Measurements from ENCODE around the gene NF1.
A peak's percentile ranks its signal among the peaks of the same experiment; 100 is the strongest.
"Not testable (repeated sequence)": the region's sequence is repeated elsewhere in the genome, so short reads cannot be mapped to it uniquely, and the experiment has no call there.

NF1 gene

DNA sequence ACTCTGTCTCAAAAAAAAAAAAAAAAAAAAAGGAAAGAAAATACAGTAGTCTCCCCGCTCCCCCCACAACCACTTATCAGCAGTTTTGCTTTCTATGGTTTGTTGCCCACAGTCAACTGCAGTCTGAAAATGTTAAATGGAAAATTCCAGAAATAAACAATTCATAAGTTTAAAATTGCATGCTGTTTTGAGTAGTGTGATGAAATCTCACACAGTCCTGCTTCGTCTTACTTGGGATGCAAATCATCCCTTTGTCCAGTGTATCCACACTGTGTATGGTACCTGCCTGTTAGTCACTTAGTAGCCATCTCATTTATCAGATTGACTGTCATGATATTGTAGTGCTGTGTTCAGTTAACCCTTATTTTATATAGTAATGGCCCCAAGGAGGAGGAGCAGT is 41.5 kb downstream of the NF1 start:
- DNase-seq: no peak

DNA sequence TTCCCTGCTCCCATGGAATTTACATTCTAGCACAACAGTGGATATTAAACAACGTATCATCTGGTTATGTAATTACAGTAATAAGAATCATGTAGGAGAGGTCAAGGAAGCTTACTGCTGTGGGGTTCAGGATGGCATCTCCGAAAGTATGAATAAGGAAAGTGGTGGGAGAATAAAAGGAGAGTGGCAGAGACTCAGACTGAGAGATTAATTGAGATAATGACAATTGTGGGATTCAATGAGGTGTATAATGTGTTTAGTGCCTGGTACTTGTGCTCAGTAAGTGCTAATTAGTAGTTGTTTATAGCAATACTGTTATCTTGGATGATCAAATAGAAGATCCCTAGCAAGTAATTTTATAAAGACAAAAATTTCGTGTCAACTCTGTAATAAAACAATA is 45.3 kb downstream of the NF1 start:
- no peak for DNase-seq

DNA sequence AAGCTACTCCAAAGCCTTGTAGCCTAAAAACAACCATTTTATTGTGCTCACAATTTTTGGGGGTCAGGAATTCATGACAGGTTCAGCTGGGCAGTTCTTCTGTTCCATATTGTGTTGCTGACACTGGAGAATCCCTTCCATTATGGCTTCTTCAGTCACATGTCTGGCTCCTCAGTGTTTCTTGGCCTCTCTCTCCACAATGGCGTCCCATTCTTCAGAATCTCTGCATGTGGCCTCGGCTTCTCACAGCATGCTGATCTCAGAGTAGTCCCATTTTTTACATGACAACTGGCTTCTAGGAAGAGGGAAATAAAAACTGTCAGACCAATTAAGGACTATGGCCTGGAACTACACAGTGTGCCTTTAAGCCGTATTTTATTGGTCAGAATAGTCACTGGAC is 49.7 kb downstream of the NF1 start:
- DNase-seq: no peak

DNA sequence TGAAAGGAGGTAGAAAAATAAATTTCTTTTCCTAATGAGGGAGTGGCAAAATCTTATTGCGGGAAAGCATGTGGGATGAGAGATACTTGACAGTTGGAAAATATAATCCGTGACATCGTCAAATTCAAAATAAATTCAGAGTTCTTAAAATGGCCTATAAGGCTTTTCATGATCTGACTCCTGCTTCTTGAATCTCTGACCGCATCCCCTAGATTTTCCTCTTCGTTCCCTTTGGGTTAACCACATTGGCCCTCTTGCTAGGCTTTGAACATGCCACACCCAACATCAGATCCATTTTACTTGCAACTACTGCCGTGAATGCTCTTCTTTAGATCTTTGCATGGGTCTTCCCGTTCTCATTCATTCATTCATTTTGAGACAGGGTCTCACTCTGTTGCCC is 50.1 kb downstream of the NF1 start:
- DNase-seq: no peak

DNA sequence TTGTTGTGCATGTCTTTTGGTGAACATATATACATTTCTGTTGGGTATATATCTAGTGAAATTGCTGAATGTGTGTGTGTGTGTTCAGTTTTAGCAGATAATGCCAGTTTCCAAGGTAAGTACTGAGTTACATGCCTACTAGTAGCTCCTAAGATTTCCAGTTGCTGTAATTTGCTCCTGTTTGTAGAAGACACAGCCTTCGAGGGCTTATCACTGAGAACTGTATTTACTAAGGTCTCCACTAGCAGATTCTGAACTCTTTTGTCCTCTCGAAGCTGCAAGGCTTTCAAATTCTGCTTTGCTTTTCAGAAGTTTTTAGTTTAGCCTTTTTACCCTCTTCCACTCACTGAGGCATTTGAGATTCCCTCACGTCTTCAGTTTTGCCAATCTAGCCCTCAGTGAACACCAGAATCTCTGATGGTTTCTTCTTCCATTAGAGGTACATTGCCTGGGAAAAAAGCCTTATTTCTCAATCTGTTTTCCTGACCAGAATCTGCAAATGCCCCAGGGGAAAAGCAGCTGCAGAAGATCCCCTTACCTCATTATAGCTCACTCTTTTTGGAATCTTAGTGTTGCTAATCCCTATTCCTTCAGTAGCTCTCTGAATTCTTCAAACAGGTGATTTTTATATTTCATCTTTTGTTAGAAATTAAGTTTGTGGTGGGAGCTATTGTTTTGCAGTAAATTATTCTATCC is 52.9 kb downstream of the NF1 start:
- DNase-seq: no peak

DNA sequence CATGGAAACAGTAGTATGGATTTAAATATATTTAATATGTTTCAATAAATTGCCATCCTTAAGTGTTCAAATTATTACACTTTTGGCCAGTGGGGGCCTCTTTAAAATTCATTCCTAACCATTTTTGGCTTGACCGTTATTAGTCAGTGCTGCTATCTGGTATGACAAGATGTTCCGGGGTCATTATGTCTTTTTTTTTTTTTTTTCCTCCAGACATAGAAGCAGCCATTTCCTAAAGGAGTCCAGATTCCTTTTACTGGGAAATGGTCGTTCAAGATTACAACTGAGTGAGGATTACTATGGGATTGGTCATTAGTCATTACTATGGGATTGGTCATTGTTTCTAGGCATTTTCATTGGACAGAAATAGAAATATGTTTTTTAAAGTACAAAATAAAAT is 53.4 kb downstream of the NF1 start:
- no peak for DNase-seq

DNA sequence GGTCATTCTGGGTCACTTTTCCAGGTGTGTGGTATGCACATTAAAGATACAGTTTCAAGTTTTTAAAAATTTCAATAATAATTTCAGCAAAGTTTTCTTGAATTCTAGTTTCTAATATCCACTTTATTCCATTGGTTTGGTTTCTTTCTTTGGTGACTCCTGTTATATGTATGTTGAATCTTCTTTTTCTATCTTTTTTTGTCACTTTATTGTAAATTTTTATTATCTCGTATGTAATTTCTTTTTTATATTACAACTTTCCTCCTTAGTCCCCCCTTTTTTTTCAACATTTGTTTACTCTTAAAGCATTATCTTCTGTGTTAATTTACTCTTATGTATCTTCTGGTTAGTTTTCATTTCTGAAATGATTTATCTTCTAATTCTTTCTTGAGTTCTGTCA is 57.5 kb downstream of the NF1 start:
- no peak for DNase-seq

DNA sequence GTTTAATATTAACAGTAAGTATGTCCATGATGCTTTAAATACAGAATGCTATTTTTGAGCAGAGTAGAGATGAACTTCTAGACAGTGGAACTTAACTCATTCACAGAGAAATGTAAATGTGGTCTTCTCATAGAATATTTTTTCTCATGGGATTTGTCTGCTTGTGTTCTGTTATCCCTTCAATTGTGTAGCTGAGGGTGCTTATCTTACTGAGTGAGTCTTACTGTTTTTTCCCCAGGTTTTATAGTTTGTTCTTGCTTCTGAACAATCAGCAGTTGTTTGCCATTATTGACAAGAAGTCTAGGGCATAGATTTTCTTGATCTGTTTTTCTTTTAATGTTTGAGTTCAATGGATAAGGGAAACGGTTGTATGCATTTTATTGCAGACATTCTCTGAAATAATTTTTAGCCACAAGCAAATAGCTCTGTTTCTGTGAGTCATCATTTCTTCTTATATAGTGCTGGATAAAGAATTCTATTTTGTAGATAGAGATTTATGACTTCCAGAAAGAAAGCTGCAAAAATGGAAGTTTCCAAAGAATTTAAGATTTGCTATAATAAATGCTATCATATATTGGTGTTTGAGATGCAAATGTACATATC is 60.5 kb downstream of the NF1 start:
- DNase-seq: no peak

DNA sequence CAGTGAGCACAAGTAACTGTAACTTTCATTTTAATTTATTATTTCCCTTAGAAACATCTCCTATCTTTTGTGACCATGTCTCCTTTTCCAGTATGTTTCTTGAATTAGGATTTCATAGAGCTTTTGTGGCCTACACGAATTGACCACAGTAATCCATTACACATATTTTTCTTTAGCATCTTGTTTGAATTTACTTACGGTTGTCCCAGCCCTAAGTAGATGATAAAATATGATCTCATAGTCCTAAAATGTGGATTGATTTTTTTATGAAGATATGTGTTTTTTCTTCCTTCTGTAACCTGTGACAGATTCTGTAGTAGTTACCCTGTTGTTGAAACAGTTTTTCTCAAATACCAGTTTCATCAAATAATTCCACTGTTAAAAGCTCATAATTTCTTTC is 61.5 kb downstream of the NF1 start:
- DNase-seq: no peak

DNA sequence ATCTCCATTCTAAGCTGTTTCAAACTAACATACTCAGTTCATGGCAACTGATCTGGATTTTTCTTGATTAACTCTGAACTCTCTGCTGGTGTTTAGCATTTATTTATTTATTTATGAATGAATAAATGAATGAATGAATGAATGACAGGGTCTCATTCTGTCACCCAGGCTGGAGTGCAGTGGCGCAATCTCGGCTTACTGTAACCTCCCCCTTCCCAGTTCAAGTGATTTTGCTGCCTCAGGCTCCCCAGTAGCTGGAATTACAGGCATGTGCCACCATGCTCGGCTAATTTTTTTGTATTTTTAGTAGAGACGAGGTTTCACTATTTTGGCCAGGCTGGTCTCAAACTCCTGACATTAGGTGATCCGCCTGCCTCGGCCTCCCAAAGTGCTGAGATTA is 62.1 kb downstream of the NF1 start:
- DNase-seq: not testable (repeated sequence)

DNA sequence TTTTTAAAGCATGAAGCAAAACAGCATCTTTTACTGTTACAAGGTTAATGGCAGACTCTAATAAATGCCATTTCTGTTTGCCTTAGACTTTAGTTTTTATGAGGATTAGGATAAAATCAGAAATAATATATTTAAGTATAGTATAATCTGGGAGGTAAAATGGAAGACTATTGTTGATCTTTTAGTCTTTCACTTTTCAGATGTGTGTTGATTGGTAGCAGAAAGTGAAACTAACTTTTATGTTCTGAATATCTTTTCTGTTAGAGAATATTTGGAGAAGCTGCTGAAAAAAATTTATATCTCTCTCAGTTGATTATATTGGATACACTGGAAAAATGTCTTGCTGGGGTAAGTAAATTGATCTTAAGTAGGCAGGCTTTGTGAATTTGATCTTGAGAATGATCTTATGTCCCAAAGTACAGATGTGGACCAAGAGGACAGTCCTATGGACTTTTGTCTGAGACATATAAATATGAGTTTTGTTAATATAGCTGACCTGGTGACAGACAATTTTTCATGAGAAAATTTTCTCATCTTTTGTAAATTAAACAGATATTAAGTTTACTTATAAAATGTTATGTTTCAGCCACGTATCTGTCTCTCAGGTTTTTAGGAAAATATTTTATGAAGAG is 64.1 kb downstream of the NF1 start:
- no peak for DNase-seq

DNA sequence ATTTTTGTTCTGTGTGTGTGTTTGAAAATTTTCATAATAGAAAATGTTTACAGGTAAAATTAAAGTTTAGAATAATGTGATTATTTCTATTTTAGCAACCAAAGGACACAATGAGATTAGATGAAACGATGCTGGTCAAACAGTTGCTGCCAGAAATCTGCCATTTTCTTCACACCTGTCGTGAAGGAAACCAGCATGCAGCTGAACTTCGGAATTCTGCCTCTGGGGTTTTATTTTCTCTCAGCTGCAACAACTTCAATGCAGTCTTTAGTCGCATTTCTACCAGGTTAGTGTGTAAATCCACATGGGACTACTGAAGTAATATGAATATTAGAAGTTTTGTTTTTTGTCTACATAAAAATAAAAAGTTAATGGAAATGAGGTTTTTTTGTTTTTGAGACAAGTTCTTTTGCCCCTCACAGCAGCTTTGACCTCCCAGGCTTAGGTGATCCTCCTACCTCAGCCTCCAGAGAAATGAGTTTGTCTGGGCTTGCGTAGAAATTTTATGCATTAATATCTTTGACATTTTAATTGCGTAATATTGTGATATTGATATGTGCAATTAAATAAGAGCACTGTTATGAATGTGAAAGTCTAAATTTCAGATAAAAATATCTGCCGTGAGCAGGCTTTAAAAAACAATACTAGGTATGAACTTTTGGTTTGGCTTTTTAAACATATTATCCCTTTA is 68.5 kb downstream of the NF1 start:
- no peak for DNase-seq

DNA sequence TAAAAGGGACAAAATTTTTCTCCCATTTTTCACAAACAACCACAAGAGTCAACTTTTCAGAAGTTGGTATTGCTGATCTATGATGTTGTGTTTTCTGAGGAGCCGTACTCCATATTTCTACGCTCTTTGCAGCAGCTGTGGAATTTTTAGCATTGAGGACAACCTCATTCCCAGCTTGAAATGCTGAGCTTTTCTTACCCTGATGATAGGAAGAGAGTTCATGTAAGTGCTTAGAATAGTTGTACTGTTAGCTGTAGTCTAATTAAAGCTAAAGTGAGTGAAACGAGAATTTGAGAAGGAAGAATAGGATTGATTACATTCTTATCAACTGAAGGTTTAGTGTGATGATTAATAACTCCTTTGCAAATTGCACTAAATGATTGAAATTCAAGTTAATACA is 72.3 kb downstream of the NF1 start:
- DNase-seq: no peak

DNA sequence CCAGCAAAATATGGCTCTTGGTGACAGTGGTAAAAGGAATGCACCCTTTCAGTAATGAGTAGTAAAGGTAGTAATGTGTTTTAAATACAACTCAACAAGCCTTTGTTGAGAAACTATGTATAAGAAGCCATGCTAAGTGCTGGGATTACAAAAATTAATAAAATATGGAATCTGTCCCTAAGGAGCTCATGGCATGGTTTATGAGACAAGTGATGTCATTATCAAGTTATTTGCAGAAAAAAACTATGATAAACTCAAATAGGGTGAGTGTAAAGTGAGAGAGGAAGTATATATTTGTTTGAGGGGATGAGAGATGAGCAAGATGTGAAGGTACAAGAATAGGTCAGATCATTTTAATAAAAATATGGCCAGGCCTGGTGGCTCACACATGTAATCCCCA is 76.9 kb downstream of the NF1 start:
- DNase-seq: no peak

DNA sequence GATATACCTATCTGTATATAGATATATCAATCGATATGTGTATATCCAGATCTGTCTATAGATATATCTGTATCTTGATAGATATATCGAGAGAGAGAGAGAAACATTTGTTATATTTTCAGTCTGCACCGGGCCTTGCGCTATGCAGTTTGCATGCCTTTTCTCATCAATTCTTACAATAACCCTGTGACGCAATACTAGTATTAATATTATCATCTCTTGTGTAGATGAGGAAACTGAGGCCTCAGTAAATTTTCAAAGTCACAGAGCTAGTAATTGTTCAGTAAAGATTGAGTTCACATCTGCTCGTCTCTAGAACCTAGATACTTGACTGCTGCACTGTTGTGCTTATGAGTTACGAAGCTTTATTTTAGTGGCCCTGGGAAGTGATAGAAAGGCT is 77.6 kb downstream of the NF1 start:
- DNase-seq: no peak

DNA sequence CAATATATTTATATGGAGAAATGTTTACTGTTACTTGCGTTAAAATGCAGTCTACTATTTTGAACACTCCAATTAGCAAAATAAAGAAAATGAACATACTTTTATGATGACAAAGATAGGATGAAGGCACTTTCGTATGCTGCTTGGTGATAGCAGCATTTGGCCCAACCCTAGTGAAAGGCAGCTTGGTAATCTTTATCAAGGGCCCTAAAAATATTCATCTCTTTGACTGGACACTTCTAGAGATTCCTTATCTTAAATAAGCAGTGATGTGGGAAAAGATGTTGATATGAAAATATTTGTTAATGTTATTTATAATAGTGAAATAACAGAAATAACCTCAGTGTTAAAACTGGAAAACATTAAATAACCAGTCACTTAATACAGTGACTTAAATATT is 79.4 kb downstream of the NF1 start:
- no peak for DNase-seq

DNA sequence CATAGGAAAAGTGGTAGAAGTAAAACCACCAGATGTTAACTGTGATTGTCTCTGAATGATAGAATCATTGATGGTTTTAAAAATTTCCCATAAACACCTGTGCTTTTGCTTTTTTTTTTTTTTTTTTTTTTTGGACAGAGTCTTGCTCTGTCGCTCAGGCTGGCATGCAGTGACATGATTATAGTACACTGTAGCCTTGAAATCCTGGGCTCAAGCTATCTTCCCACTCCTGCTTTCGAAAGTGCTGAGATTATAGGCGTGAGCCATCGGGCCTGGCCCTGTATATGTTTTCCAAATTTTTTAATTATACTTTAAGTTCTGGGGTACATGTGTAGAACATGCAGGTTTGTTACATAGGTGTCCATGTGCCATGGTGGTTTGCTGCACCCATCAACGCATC is 80.5 kb downstream of the NF1 start:
- no peak for DNase-seq

DNA sequence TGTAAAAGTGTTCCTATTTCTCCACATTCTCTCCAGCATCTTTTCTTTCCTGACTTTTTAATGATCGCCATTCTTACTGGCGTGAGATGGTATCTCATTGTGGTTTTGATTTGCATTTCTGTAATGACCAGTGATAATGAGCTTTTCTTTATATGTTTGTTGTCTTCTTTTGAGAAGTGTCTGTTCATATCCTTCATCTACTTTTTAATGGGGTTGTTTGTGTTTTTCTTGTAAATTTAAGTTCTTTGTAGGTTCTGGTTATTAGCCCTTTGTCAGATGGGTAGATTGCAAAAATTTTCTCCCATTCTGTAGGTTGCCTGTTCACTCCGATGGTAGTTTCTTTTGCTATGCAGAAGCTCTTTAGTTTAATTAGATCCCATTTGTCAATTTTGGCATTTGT is 81.4 kb downstream of the NF1 start:
- not testable (repeated sequence) for DNase-seq

DNA sequence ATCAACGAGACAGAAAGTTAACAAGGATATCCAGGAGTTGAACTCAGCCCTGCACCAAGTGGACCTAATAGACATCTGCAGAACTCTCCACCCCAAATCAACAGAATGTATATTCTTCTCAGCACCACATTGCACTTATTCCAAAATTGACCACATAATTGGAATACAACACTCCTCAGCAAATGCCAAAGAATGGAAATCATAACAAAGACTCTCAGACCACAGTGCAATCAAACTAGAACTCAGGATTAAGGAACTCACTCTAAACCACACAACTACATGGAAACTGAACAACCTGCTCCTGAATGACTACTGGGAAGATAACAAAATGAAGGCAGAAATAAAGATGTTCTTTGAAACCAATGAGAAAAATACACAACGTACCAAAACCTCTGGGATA is 84.2 kb downstream of the NF1 start:
- not testable (repeated sequence) for DNase-seq

DNA sequence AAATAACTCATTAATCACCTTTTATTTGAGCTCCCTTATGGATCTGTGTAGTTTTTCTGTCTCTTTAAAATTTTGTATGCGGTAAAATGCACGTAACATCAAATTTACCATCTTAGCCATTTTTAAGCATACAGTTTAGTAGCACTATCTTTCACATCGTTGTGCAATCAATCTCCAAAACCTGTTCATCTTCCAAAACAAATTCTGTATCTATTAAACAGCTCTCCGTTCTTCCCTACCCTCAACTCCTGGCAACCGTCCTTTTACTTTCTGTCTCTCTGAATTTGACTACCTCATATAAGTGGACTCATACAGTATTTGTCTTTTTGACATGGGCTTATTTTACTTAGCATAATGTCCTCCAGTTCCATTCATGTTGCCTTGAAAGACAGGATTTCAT is 100.5 kb downstream of the NF1 start:
- no peak for DNase-seq

DNA sequence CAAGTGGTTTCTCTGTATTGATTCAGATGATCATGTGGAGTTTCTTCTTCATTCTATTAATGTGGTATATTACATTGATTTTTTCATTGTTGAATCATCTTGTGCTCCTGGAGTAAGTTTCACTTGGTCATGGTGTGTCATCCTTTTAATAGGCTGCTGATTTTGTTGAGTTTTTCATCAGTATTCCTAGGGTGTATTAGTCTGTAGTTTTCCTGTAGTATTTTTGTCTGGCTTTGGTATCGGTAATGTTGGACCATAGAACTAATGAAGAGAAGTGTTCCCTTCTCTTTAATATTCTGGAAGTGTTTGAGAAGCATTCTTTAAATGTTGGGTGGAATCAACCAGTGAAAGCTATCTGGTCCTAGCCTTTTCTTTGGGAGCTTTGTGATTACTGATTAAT is 103.2 kb downstream of the NF1 start:
- no peak for DNase-seq

DNA sequence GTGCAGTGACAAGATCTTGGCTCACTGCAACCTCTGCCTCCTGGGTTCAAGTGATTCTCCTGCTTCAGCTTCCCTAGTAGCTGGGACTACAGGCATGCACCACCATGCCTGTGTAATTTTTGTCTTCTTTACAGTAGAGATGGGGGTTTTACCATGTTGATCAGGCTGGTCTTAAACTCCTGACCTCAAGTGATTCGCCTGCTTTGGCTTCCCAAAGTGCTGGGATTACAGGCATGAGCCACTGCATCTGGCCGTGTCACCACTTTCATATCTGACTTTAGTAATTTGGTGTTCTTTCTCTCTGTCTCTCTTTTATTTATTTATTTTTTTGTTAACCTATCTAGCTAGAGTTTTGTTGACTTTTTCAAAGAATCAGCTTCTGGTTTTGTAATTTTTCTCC is 103.9 kb downstream of the NF1 start:
- DNase-seq: peak; percentile 14

DNA sequence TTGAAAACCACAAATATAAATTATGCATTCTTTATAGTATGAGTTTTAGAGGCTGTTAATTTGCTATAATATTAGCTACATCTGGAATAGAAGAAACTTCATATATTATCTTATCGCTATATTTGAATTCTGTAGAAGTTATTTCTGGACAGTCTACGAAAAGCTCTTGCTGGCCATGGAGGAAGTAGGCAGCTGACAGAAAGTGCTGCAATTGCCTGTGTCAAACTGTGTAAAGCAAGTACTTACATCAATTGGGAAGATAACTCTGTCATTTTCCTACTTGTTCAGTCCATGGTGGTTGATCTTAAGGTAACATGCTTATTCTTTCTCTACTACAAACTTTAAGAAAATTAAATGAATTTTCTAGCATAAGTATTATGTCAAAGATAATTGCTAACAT is 105.5 kb downstream of the NF1 start:
- DNase-seq: no peak

DNA sequence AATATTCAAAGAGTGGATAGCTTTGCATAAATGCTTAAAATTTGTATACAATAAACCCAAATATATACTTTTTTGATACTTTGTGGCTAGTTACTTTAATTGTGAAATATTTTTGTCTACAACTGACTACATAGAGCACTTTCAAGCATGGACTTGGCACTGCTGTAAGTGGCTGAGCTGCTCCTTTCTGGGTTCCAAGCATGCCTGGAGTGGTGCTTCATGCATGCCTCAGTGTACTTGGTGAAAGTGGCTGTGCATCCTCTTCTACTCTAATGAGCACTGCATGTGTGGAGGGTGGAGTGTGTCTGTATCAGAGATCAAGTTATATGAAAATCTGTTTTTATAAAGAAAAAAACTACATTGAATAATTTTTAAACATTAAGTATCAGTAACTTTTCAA is 108.2 kb downstream of the NF1 start:
- no peak for DNase-seq

Measured in activated CD4-positive, alpha-beta T cell treated with anti-CD3 and anti-CD28 coated beads for 48 hours (primary cell).